H9 (cell line): ENCODE data around the gene NUP210. TPM values are rescaled to one million over a fixed set of nuclear protein-coding genes. Genes with fewer than 3 reads are reported as not detected.
A peak's percentile ranks its signal among the peaks of the same experiment; 100 is the strongest.

ENCODE experiments used
- DNase-seq: peaks from one replicate; pipeline ENCODE4 v3.0.0-alpha.2; 2017
- H2AFZ ChIP-seq: one replicate; pipeline ENCODE4 v1.6.1; 2013; ENCODE audit warnings: mild to moderate bottlenecking, low read length, control low read depth, moderate library complexity
- H2AK5ac ChIP-seq: 2 replicates; pipeline ENCODE4 v1.6.1; 2013; ENCODE audit warnings: low read length, control low read depth, mixed read lengths; ENCODE audit not compliant: insufficient read length
- H2BK120ac ChIP-seq: one replicate; pipeline ENCODE4 v1.6.1; 2013; ENCODE audit warnings: low read depth, mild to moderate bottlenecking, low read length, control low read depth, inconsistent platforms; ENCODE audit not compliant: poor library complexity, severe bottlenecking
- H2BK12ac ChIP-seq: 2 replicates; pipeline ENCODE4 v1.6.1; 2013; ENCODE audit warnings: low read length, control low read depth, mixed read lengths, low read depth; ENCODE audit not compliant: insufficient read length
- H2BK15ac ChIP-seq: 2 replicates; pipeline ENCODE4 v1.6.1; 2013; ENCODE audit warnings: low read depth, low read length, control low read depth
- H2BK20ac ChIP-seq: one replicate; pipeline ENCODE4 v1.6.1; 2013; ENCODE audit warnings: low read depth, mild to moderate bottlenecking, low read length, control low read depth, inconsistent platforms; ENCODE audit not compliant: poor library complexity, severe bottlenecking
- H2BK5ac ChIP-seq: 2 replicates; pipeline ENCODE4 v1.6.1; 2013; ENCODE audit warnings: low read length, control low read depth, mixed read lengths; ENCODE audit not compliant: insufficient read length
- H3K14ac ChIP-seq: 2 replicates; pipeline ENCODE4 v1.6.1; 2013; ENCODE audit warnings: low read length, control low read depth; ENCODE audit not compliant: insufficient read depth
- H3K18ac ChIP-seq: 2 replicates; pipeline ENCODE4 v1.6.1; 2013; ENCODE audit warnings: low read depth, mild to moderate bottlenecking, mixed read lengths, low read length, control low read depth; ENCODE audit not compliant: insufficient read length
- H3K23ac ChIP-seq: 2 replicates; pipeline ENCODE4 v1.6.1; 2013; ENCODE audit warnings: low read length, control low read depth, mixed read lengths, low read depth; ENCODE audit not compliant: insufficient read length
- H3K23me2 ChIP-seq: 2 replicates; pipeline ENCODE4 v1.6.1; 2013; ENCODE audit warnings: low read depth, mild to moderate bottlenecking, mixed read lengths, low read length, control low read depth; ENCODE audit not compliant: insufficient read length, poor library complexity, severe bottlenecking
- H3K27ac ChIP-seq: 2 replicates; pipeline ENCODE4 v1.5.1; 2013; ENCODE audit warnings: low read length, control low read depth, mixed read lengths, low read depth; ENCODE audit not compliant: insufficient read length
- H3K27me3 ChIP-seq: 2 replicates; pipeline ENCODE4 v1.6.1; 2013; ENCODE audit warnings: low read length, control low read depth, inconsistent platforms; ENCODE audit not compliant: insufficient read depth
- H3K4ac ChIP-seq: 2 replicates; pipeline ENCODE4 v1.6.1; 2013; ENCODE audit warnings: low read depth, mild to moderate bottlenecking, control low read depth, inconsistent platforms, low read length, moderate library complexity
- H3K4me1 ChIP-seq: 2 replicates; pipeline ENCODE4 v1.6.1; 2013; ENCODE audit warnings: low read length, control low read depth, inconsistent platforms; ENCODE audit not compliant: insufficient read depth
- H3K4me2 ChIP-seq: 2 replicates; pipeline ENCODE4 v1.6.1; 2013; ENCODE audit warnings: low read length, control low read depth, mixed read lengths; ENCODE audit not compliant: insufficient read length, insufficient read depth
- H3K56ac ChIP-seq: 2 replicates; pipeline ENCODE4 v1.6.1; 2013; ENCODE audit warnings: low read depth, mild to moderate bottlenecking, mixed read lengths, low read length, control low read depth; ENCODE audit not compliant: insufficient read length
- H3K79me1 ChIP-seq: 2 replicates; pipeline ENCODE4 v1.6.1; 2013; ENCODE audit warnings: low read depth, mild to moderate bottlenecking, moderate library complexity, low read length, control low read depth, inconsistent platforms; ENCODE audit not compliant: insufficient read depth, poor library complexity, severe bottlenecking
- H3K79me2 ChIP-seq: 2 replicates; pipeline ENCODE4 v1.6.1; 2013; ENCODE audit warnings: low read length, control low read depth, inconsistent platforms; ENCODE audit not compliant: insufficient read depth
- H3K9ac ChIP-seq: 2 replicates; pipeline ENCODE4 v1.6.1; 2013; ENCODE audit warnings: low read length, control low read depth, mixed read lengths; ENCODE audit not compliant: insufficient read length; ENCODE audit errors: extremely low read depth
- H3K9me3 ChIP-seq: one replicate; pipeline ENCODE4 v1.6.1; 2013; ENCODE audit warnings: low read depth, low read length, inconsistent platforms; ENCODE audit not compliant: control insufficient read depth
- H3T11ph ChIP-seq: one replicate; pipeline ENCODE4 v1.6.1; 2013; ENCODE audit warnings: mild to moderate bottlenecking, low read length, control low read depth, inconsistent platforms
- H4K20me1 ChIP-seq: one replicate; pipeline ENCODE4 v1.6.1; 2013; ENCODE audit not compliant: control insufficient read depth, insufficient read length, insufficient read depth
- H4K5ac ChIP-seq: 2 replicates; pipeline ENCODE4 v1.6.1; 2013; ENCODE audit warnings: low read depth, mild to moderate bottlenecking, mixed read lengths, low read length, control low read depth; ENCODE audit not compliant: insufficient read length
- H4K8ac ChIP-seq: replicated peaks from 2 replicates; pipeline ENCODE4 v1.6.1; 2013; ENCODE audit warnings: low read length, control low read depth, mixed read lengths, low read depth; ENCODE audit not compliant: insufficient read length
- H4K91ac ChIP-seq: 2 replicates; pipeline ENCODE4 v1.6.1; 2013; ENCODE audit warnings: low read depth, mild to moderate bottlenecking, moderate library complexity, mixed read lengths, low read length, control low read depth; ENCODE audit not compliant: insufficient read length
- H3K27ac Mint-ChIP-seq, 3 experiments: 2 replicates in 2 of 3; 3 replicates in 1 of 3; pipeline ENCODE4 v1.8.0; 2020 to 2021; ENCODE audit warnings: mixed read lengths in 3 of 3, mild to moderate bottlenecking in 1 of 3, moderate library complexity in 1 of 3
- H3K27me3 Mint-ChIP-seq: 2 replicates; pipeline ENCODE4 v1.8.0; 2021; ENCODE audit warnings: low read depth, mild to moderate bottlenecking, moderate library complexity, mixed read lengths
- H3K36me3 Mint-ChIP-seq, 3 experiments: 2 replicates in 2 of 3; 3 replicates in 1 of 3; pipeline ENCODE4 v1.8.0; 2020 to 2021; ENCODE audit warnings: low read depth in 3 of 3, mixed read lengths in 3 of 3; ENCODE audit not compliant: insufficient read depth in 1 of 3
- H3K4me1 Mint-ChIP-seq, 2 experiments: 2 replicates each; pipeline ENCODE4 v1.8.0; 2020; ENCODE audit warnings: mixed read lengths in 2 of 2
- H3K4me3 Mint-ChIP-seq, 2 experiments: 2 replicates in 1 of 2; 3 replicates in 1 of 2; pipeline ENCODE4 v1.8.0; 2020 to 2021; ENCODE audit warnings: mild to moderate bottlenecking in 2 of 2, mixed read lengths in 2 of 2, moderate library complexity in 1 of 2
- H3K9me3 Mint-ChIP-seq, 2 experiments: 2 replicates in 1 of 2; 3 replicates in 1 of 2; pipeline ENCODE4 v1.8.0; 2020; ENCODE audit warnings: mild to moderate bottlenecking in 2 of 2, mixed read lengths in 2 of 2, moderate library complexity in 1 of 2
- CTCF ChIP-seq: fragments of 200-600 bp; sonication (generic); conservative IDR thresholded peaks from 3 replicates; pipeline ENCODE4 v1.8.0; 2021; ENCODE audit warnings: antibody characterized with exemption, mild to moderate bottlenecking
- WGBS: extraction: QIAGEN DNeasy Blood & Tissue Kit; methylation state at CpG from one replicate; pipeline ENCODE4 v1.1.7; 2013; ENCODE audit warnings: missing lambda C conversion rate, low lambda C conversion rate, mixed read lengths; ENCODE audit not compliant: insufficient read length; ENCODE audit errors: extremely low coverage; 5-methylcytosine and 5-hydroxymethylcytosine counted together
- total RNA-seq: library from RNA; stranded (reverse); gene quantifications from 2 replicates; pipeline ENCODE4 v1.2.1, GENCODE V29; 2021

Gene NUP210
- total RNA-seq, 1 experiment from 2014 or later: 48.8 TPM

GRCh38 chr3:13335059-13335458 is 85.1 kb downstream of the NUP210 start:
- no peak overlapping the region for H4K91ac ChIP-seq
- no peak overlapping the region for H3K4me2 ChIP-seq
- Mint-ChIP-seq H3K9me3 (no peaks in the 10 kb centered on the region), H3K4me3 (no peak overlapping the region), H3K4me1 (peaks cover 0 to 5% of the 10 kb centered on the region in 2 experiments; a peak in 2 of 4 replicates), H3K27me3 (no peaks in the 10 kb centered on the region), H3K27ac (peak overlapping the region in 1 of 3 experiments; percentile 82; a peak in 1 of 7 replicates), H3K36me3 (peaks cover 22 to 61% (median 38%) of the 10 kb centered on the region in 3 experiments; a peak in 6 of 7 replicates)
- no peak overlapping the region for H2BK5ac ChIP-seq
- no peak overlapping the region for H2BK120ac ChIP-seq
- no peak overlapping the region for H3K4ac ChIP-seq
- no peaks in the 10 kb centered on the region for H3K9me3 ChIP-seq
- no peaks in the 10 kb centered on the region for H3K79me2 ChIP-seq
- H3K27me3 ChIP-seq: no peaks in the 10 kb centered on the region
- H4K20me1 ChIP-seq: no peaks in the 10 kb centered on the region
- no peak overlapping the region for H3T11ph ChIP-seq
- no peak overlapping the region for H2BK15ac ChIP-seq
- no peak overlapping the region for H3K9ac ChIP-seq
- DNase-seq: no peak
- WGBS: no CpG with 5 or more reads among the region's 6 CpGs
- H3K23me2 ChIP-seq: no peaks in the 10 kb centered on the region
- H3K18ac ChIP-seq: no peak overlapping the region
- H4K8ac ChIP-seq: no peak overlapping the region
- H4K5ac ChIP-seq: no peak overlapping the region
- H2AK5ac ChIP-seq: no peak overlapping the region
- H3K56ac ChIP-seq: no peak overlapping the region
- H2AFZ ChIP-seq: no peak overlapping the region
- no peaks in the 10 kb centered on the region for H3K79me1 ChIP-seq
- no peak overlapping the region for H3K23ac ChIP-seq
- no peak for TF ChIP-seq CTCF
- H2BK20ac ChIP-seq: no peak overlapping the region
- H3K4me1 ChIP-seq: no peaks in the 10 kb centered on the region
- no peak overlapping the region for H3K27ac ChIP-seq
- H3K14ac ChIP-seq: no peak overlapping the region; the same call in 1 of the 2 replicates
- no peak overlapping the region for H2BK12ac ChIP-seq
